Measurements from ENCODE around the gene VKORC1L1.

GRCh38 chr7:65974876-65975275 lies 102.0 kb downstream of the VKORC1L1 start:
- no peak for TF ChIP-seq CTCF (conservative IDR thresholded peaks at IDR 0.05; ENCODE audit: low read length)
- no peak for TF ChIP-seq EZH2phosphoT487 (IDR thresholded peaks at IDR 0.05; ENCODE audit: borderline replicate concordance)
